COLO668 (cell line): ENCODE results near the gene POR.
"Not testable (repeated sequence)": the region's sequence is repeated elsewhere in the genome, so short reads cannot be mapped to it uniquely, and the experiment has no call there.

ENCODE experiments used
- DNase-seq: peaks from one replicate; lab custom pipeline; 2025; ENCODE audit not compliant: unreplicated experiment; lab: John Stamatoyannopoulos, UW

The POR gene

GRCh38 chr7:76016191-76016947, 101.4 kb downstream of the POR start:
- DNase-seq = no peak

- not testable (repeated sequence) for DNase-seq
Observed at GRCh38 chr7:76018520-76018919, 103.6 kb downstream of the POR start.

GRCh38 chr7:76020031-76020714, 105.2 kb downstream of the POR start:
- DNase-seq = peak; percentile 71

GRCh38 chr7:76022026-76022780, 107.2 kb downstream of the POR start:
- DNase-seq = no peak

GRCh38 chr7:76023002-76023401, 108.0 kb downstream of the POR start:
- DNase-seq = no peak

- DNase-seq = peak; percentile 71
Observed at GRCh38 chr7:76029682-76030081, 114.7 kb downstream of the POR start.

GRCh38 chr7:76031964-76032363, 117.0 kb downstream of the POR start:
- no peak for DNase-seq
